PFSK-1 (cell line): Measurements from ENCODE around the gene ALPK3.

ENCODE experiments used
- POLR2AphosphoS5 ChIP-seq: IDR thresholded peaks from 2 replicates; pipeline ENCODE4 v1.6.1; 2012; ENCODE audit warnings: low read depth, mild to moderate bottlenecking, control low read depth, low read length, moderate library complexity
- SIN3A ChIP-seq: IDR thresholded peaks from 2 replicates; pipeline ENCODE4 v1.6.1; 2012; ENCODE audit warnings: mild to moderate bottlenecking, low read length, moderate library complexity, borderline replicate concordance; ENCODE audit not compliant: insufficient read depth
- TAF1 ChIP-seq: IDR thresholded peaks from 2 replicates; pipeline ENCODE4 v1.6.1; 2012; ENCODE audit warnings: low read length, control low read depth, borderline replicate concordance; ENCODE audit not compliant: insufficient read depth
- TF ChIP-seq, protein P1 (sequence below), 2 experiments: IDR thresholded peaks; 2 replicates each; pipeline versions ENCODE4 v1.6.1 to v1.8.0; 2011 to 2012; ENCODE audit warnings: low read depth in 2 of 2, low read length in 2 of 2, control low read depth in 1 of 2, inconsistent platforms in 1 of 2, mild to moderate bottlenecking in 1 of 2, moderate library complexity in 1 of 2; ENCODE audit not compliant: insufficient read depth in 1 of 2

DNA sequence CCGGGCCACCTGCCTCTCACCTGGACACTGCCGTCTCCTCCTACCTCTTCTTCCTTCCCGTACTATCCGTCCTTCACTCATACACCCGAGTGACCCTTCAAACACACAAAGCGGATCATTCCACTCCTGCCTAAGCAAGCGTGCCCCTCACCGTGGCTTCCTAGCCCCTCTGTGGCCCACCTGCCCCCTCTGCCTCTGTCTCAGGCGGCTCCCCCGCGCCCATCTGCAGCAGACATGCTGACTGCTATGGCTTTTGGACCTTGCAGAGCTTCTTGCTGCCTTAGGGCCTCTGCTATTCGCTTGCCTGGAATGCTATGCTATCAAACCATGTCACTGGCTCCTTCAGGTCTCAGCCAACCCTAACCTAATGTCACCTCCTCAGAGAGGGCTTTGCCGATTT, 105.4 kb downstream of the ALPK3 start:
- TF ChIP-seq POLR2AphosphoS5: no peak
- TF ChIP-seq TAF1: no peak
- TF ChIP-seq SIN3A: no peak
- TF ChIP-seq, protein P1, sequence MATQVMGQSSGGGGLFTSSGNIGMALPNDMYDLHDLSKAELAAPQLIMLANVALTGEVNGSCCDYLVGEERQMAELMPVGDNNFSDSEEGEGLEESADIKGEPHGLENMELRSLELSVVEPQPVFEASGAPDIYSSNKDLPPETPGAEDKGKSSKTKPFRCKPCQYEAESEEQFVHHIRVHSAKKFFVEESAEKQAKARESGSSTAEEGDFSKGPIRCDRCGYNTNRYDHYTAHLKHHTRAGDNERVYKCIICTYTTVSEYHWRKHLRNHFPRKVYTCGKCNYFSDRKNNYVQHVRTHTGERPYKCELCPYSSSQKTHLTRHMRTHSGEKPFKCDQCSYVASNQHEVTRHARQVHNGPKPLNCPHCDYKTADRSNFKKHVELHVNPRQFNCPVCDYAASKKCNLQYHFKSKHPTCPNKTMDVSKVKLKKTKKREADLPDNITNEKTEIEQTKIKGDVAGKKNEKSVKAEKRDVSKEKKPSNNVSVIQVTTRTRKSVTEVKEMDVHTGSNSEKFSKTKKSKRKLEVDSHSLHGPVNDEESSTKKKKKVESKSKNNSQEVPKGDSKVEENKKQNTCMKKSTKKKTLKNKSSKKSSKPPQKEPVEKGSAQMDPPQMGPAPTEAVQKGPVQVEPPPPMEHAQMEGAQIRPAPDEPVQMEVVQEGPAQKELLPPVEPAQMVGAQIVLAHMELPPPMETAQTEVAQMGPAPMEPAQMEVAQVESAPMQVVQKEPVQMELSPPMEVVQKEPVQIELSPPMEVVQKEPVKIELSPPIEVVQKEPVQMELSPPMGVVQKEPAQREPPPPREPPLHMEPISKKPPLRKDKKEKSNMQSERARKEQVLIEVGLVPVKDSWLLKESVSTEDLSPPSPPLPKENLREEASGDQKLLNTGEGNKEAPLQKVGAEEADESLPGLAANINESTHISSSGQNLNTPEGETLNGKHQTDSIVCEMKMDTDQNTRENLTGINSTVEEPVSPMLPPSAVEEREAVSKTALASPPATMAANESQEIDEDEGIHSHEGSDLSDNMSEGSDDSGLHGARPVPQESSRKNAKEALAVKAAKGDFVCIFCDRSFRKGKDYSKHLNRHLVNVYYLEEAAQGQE (IDR thresholded peaks at IDR 0.05; ENCODE audit: insufficient read depth in 1 of 2, low read depth in 2 of 2, low read length in 2 of 2): no peak
